ENCODE measurements around the gene KLHL3.

KLHL3 gene

DNA sequence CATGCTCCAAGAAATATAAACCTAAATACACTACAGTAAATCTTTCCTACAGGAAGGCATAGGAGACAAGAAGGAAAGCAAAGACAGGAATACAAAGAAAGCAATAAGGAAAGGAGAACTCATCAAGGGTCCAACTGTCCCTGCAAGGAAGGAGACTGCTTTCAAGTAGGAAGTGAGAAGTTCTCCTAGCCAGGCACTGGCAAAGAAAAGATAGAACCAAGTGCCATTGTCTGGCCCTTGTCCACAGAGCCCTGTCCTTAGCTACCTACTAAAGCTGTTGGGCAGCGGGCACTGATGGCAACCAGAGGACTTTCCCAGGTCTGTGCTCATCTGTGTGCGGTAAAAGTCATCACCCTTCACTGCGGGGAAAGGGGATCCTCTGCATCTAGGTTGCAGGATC lies 108.2 kb downstream of the KLHL3 start:
- no peak overlapping the region for H3K18ac ChIP-seq (ENCODE audit: low read length)
- no peaks in the 10 kb centered on the region for H3K9me3 ChIP-seq (replicated peaks in 1 of 2; ENCODE audit: control insufficient read depth in 2 of 2, insufficient read depth in 1 of 2, low read depth in 1 of 2, low read length in 2 of 2)
- no peak overlapping the region for H3K14ac ChIP-seq (ENCODE audit: low read length)
- no peak overlapping the region for H3K4me2 ChIP-seq (ENCODE audit: insufficient read depth, low read length, poor library complexity, severe bottlenecking)
- no peak overlapping the region for H3K9ac ChIP-seq (ENCODE audit: low read depth, low read length, poor library complexity)
- no peak overlapping the region for H4K8ac ChIP-seq (ENCODE audit: low read depth, low read length)
- H3K23ac ChIP-seq (ENCODE audit: low read depth, low read length, poor library complexity), result no peak overlapping the region
- H3K27me3 ChIP-seq (ENCODE audit: control insufficient read depth in 3 of 3, insufficient read depth in 3 of 3, low read depth in 1 of 3, low read length in 3 of 3), result no peaks in the 10 kb centered on the region
- no peak overlapping the region for H3K27ac ChIP-seq (replicated peaks; ENCODE audit: low read length)
- H3K36me3 ChIP-seq (replicated peaks in 1 of 2; ENCODE audit: control insufficient read depth in 2 of 2, insufficient read depth in 2 of 2, low read length in 2 of 2), result peaks cover 0 to 6% of the 10 kb centered on the region in 2 donors
- no peak overlapping the region for H2BK12ac ChIP-seq (ENCODE audit: low read length)
- H2BK15ac ChIP-seq (ENCODE audit: low read length), result no peak overlapping the region
- no peak overlapping the region for H2AK5ac ChIP-seq (ENCODE audit: low read depth, low read length)
- DNase-seq (ENCODE audit: low spot score), result no peak
- no peak overlapping the region for H4K91ac ChIP-seq (ENCODE audit: low read depth, low read length, poor library complexity)
- H3K79me1 ChIP-seq (ENCODE audit: low read depth, low read length), result no peaks in the 10 kb centered on the region
- H2BK120ac ChIP-seq (ENCODE audit: low read depth, low read length), result no peak overlapping the region
- peak overlapping the region; percentile 33 for H2BK5ac ChIP-seq (ENCODE audit: low read length)
- H3K4ac ChIP-seq (ENCODE audit: low read length), result no peak overlapping the region
- peaks cover 6 to 14% of the 10 kb centered on the region in 2 donors for H3K4me1 ChIP-seq (ENCODE audit: control insufficient read depth in 2 of 2, insufficient read depth in 1 of 2, low read depth in 1 of 2, low read length in 2 of 2)
- no peak overlapping the region for H3K4me3 ChIP-seq (ENCODE audit: low read length in 2 of 2)
- no peak overlapping the region for H2AFZ ChIP-seq (ENCODE audit: low read length)
- WGBS, 2 donors (ENCODE audit: extremely low coverage in 2 of 2, insufficient read length in 2 of 2, insufficient replicate concordance in 1 of 2), result no CpG with 5 or more reads among the region's 3 CpGs

DNA sequence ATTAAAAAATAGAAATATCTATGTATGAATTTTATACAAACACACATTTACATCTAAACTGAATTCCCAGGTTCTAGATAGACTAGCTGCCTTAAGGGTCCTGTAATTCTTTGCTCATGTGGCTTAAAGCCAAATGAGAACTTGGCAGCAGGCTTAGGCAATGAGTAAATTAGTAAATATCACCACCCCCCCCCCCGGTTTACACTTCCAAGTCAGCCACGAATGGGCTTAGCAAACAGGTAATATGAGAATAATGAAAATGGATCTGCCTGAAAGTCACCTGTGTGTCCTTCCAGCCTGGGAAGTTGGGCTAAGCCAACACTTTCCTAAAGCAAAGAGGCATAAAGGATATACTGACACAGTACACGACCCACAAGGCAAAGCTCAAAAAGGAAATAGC lies 108.6 kb downstream of the KLHL3 start:
- H2AK5ac ChIP-seq (ENCODE audit: low read depth, low read length), result no peak overlapping the region
- no peaks in the 10 kb centered on the region for H3K79me1 ChIP-seq (ENCODE audit: low read depth, low read length)
- H2BK12ac ChIP-seq (ENCODE audit: low read length), result no peak overlapping the region
- no peaks in the 10 kb centered on the region for H3K27me3 ChIP-seq (ENCODE audit: control insufficient read depth in 3 of 3, insufficient read depth in 3 of 3, low read depth in 1 of 3, low read length in 3 of 3)
- peaks cover 0 to 6% of the 10 kb centered on the region in 2 donors for H3K36me3 ChIP-seq (replicated peaks in 1 of 2; ENCODE audit: control insufficient read depth in 2 of 2, insufficient read depth in 2 of 2, low read length in 2 of 2)
- no peak overlapping the region for H4K8ac ChIP-seq (ENCODE audit: low read depth, low read length)
- H2BK5ac ChIP-seq (ENCODE audit: low read length), result no peak overlapping the region
- H3K18ac ChIP-seq (ENCODE audit: low read length), result no peak overlapping the region
- peaks cover 6 to 14% of the 10 kb centered on the region in 2 donors for H3K4me1 ChIP-seq (ENCODE audit: control insufficient read depth in 2 of 2, insufficient read depth in 1 of 2, low read depth in 1 of 2, low read length in 2 of 2)
- no peak overlapping the region for H2BK15ac ChIP-seq (ENCODE audit: low read length)
- DNase-seq (ENCODE audit: low spot score), result no peak
- no peak overlapping the region for H2BK120ac ChIP-seq (ENCODE audit: low read depth, low read length)
- no peak overlapping the region for H2AFZ ChIP-seq (ENCODE audit: low read length)
- H3K4ac ChIP-seq (ENCODE audit: low read length), result no peak overlapping the region
- no peak overlapping the region for H4K91ac ChIP-seq (ENCODE audit: low read depth, low read length, poor library complexity)
- no peak overlapping the region for H3K27ac ChIP-seq (replicated peaks; ENCODE audit: low read length)
- no peaks in the 10 kb centered on the region for H3K9me3 ChIP-seq (replicated peaks in 1 of 2; ENCODE audit: control insufficient read depth in 2 of 2, insufficient read depth in 1 of 2, low read depth in 1 of 2, low read length in 2 of 2)
- no peak overlapping the region for H3K4me3 ChIP-seq (ENCODE audit: low read length in 2 of 2)
- no peak overlapping the region for H3K9ac ChIP-seq (ENCODE audit: low read depth, low read length, poor library complexity)
- no peak overlapping the region for H3K14ac ChIP-seq (ENCODE audit: low read length)
- H3K23ac ChIP-seq (ENCODE audit: low read depth, low read length, poor library complexity), result no peak overlapping the region
- H3K4me2 ChIP-seq (ENCODE audit: insufficient read depth, low read length, poor library complexity, severe bottlenecking), result no peak overlapping the region
- WGBS, 2 donors (ENCODE audit: extremely low coverage in 2 of 2, insufficient read length in 2 of 2, insufficient replicate concordance in 1 of 2), result no CpG with 5 or more reads among the region's 3 CpGs

GRCh38 chr5:137624786-137625349 lies 111.0 kb downstream of the KLHL3 start:
- Histone ChIP-seq H2BK5ac (ENCODE audit: low read length) (no peak overlapping the region), H3K27ac (replicated peaks; ENCODE audit: low read length) (no peak overlapping the region), H2AFZ (ENCODE audit: low read length) (no peak overlapping the region), H3K4ac (ENCODE audit: low read length) (no peak overlapping the region), H3K4me2 (ENCODE audit: insufficient read depth, low read length, poor library complexity, severe bottlenecking) (no peak overlapping the region), H3K36me3 (replicated peaks in 1 of 2; ENCODE audit: control insufficient read depth in 2 of 2, insufficient read depth in 2 of 2, low read length in 2 of 2) (peaks cover 0 to 8% of the 10 kb centered on the region in 2 donors), H3K9ac (ENCODE audit: low read depth, low read length, poor library complexity) (no peak overlapping the region), H3K79me1 (ENCODE audit: low read depth, low read length) (no peaks in the 10 kb centered on the region), H3K4me1 (ENCODE audit: control insufficient read depth in 2 of 2, insufficient read depth in 1 of 2, low read depth in 1 of 2, low read length in 2 of 2) (peaks cover 2 to 3% of the 10 kb centered on the region in 2 donors), H2BK12ac (ENCODE audit: low read length) (no peak overlapping the region), H3K9me3 (replicated peaks in 1 of 2; ENCODE audit: control insufficient read depth in 2 of 2, insufficient read depth in 1 of 2, low read depth in 1 of 2, low read length in 2 of 2) (no peaks in the 10 kb centered on the region), H2BK120ac (ENCODE audit: low read depth, low read length) (no peak overlapping the region), H3K27me3 (ENCODE audit: control insufficient read depth in 3 of 3, insufficient read depth in 3 of 3, low read depth in 1 of 3, low read length in 3 of 3) (no peaks in the 10 kb centered on the region), H2BK15ac (ENCODE audit: low read length) (no peak overlapping the region), H3K14ac (ENCODE audit: low read length) (no peak overlapping the region), H3K18ac (ENCODE audit: low read length) (no peak overlapping the region), H4K91ac (ENCODE audit: low read depth, low read length, poor library complexity) (no peak overlapping the region), H3K4me3 (ENCODE audit: low read length in 2 of 2) (no peak overlapping the region), H3K23ac (ENCODE audit: low read depth, low read length, poor library complexity) (no peak overlapping the region), H4K8ac (ENCODE audit: low read depth, low read length) (no peak overlapping the region), H2AK5ac (ENCODE audit: low read depth, low read length) (no peak overlapping the region)
- no peak for DNase-seq (ENCODE audit: low spot score)
- no CpG with 5 or more reads among the region's 5 CpGs for WGBS, 2 donors (ENCODE audit: extremely low coverage in 2 of 2, insufficient read length in 2 of 2, insufficient replicate concordance in 1 of 2)

- H2BK12ac ChIP-seq (ENCODE audit: low read length), result no peak overlapping the region
- H2AK5ac ChIP-seq (ENCODE audit: low read depth, low read length), result no peak overlapping the region
- H3K36me3 ChIP-seq (replicated peaks in 1 of 2; ENCODE audit: control insufficient read depth in 2 of 2, insufficient read depth in 2 of 2, low read length in 2 of 2), result peaks cover 0 to 4% of the 10 kb centered on the region in 2 donors
- no peak overlapping the region for H4K8ac ChIP-seq (ENCODE audit: low read depth, low read length)
- H3K4ac ChIP-seq (ENCODE audit: low read length), result no peak overlapping the region
- no CpG with 5 or more reads among the region's 5 CpGs for WGBS, 2 donors (ENCODE audit: extremely low coverage in 2 of 2, insufficient read length in 2 of 2, insufficient replicate concordance in 1 of 2)
- no peak overlapping the region for H2BK5ac ChIP-seq (ENCODE audit: low read length)
- no peak overlapping the region for H3K9ac ChIP-seq (ENCODE audit: low read depth, low read length, poor library complexity)
- H3K14ac ChIP-seq (ENCODE audit: low read length), result no peak overlapping the region
- H3K79me1 ChIP-seq (ENCODE audit: low read depth, low read length), result no peaks in the 10 kb centered on the region
- H3K23ac ChIP-seq (ENCODE audit: low read depth, low read length, poor library complexity), result peak overlapping the region; percentile 47
- H2BK15ac ChIP-seq (ENCODE audit: low read length), result no peak overlapping the region
- H3K4me2 ChIP-seq (ENCODE audit: insufficient read depth, low read length, poor library complexity, severe bottlenecking), result no peak overlapping the region
- H3K4me1 ChIP-seq (ENCODE audit: control insufficient read depth in 2 of 2, insufficient read depth in 1 of 2, low read depth in 1 of 2, low read length in 2 of 2), result no peaks in the 10 kb centered on the region
- H3K27ac ChIP-seq (replicated peaks; ENCODE audit: low read length), result no peak overlapping the region
- H3K18ac ChIP-seq (ENCODE audit: low read length), result no peak overlapping the region
- H3K4me3 ChIP-seq (ENCODE audit: low read length in 2 of 2), result no peak overlapping the region
- H2BK120ac ChIP-seq (ENCODE audit: low read depth, low read length), result no peak overlapping the region
- no peak overlapping the region for H2AFZ ChIP-seq (ENCODE audit: low read length)
- H3K9me3 ChIP-seq (replicated peaks in 1 of 2; ENCODE audit: control insufficient read depth in 2 of 2, insufficient read depth in 1 of 2, low read depth in 1 of 2, low read length in 2 of 2), result no peaks in the 10 kb centered on the region
- H4K91ac ChIP-seq (ENCODE audit: low read depth, low read length, poor library complexity), result no peak overlapping the region
- no peak for DNase-seq (ENCODE audit: low spot score)
- no peaks in the 10 kb centered on the region for H3K27me3 ChIP-seq (ENCODE audit: control insufficient read depth in 3 of 3, insufficient read depth in 3 of 3, low read depth in 1 of 3, low read length in 3 of 3)
These were observed 113.0 kb downstream of the KLHL3 start for GRCh38 chr5:137622850-137623249.

All from neuronal stem cell (in vitro differentiated cells).